Dermis lymphatic vessel endothelial cell (primary cell): ENCODE measurements around the gene CD160. TPM values are rescaled to one million over a fixed set of nuclear protein-coding genes. Genes with fewer than 3 reads are reported as not detected.

Experiments
- total RNA-seq: library from RNA; depleted of rRNA; stranded (reverse); fragments of >200 nt; gene quantifications from 2 replicates; pipeline ENCODE4 v1.2.1, GENCODE V29; 2014

CD160 gene, protein sequence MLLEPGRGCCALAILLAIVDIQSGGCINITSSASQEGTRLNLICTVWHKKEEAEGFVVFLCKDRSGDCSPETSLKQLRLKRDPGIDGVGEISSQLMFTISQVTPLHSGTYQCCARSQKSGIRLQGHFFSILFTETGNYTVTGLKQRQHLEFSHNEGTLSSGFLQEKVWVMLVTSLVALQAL
- total RNA-seq, result not detected in 2 replicates

DNA sequence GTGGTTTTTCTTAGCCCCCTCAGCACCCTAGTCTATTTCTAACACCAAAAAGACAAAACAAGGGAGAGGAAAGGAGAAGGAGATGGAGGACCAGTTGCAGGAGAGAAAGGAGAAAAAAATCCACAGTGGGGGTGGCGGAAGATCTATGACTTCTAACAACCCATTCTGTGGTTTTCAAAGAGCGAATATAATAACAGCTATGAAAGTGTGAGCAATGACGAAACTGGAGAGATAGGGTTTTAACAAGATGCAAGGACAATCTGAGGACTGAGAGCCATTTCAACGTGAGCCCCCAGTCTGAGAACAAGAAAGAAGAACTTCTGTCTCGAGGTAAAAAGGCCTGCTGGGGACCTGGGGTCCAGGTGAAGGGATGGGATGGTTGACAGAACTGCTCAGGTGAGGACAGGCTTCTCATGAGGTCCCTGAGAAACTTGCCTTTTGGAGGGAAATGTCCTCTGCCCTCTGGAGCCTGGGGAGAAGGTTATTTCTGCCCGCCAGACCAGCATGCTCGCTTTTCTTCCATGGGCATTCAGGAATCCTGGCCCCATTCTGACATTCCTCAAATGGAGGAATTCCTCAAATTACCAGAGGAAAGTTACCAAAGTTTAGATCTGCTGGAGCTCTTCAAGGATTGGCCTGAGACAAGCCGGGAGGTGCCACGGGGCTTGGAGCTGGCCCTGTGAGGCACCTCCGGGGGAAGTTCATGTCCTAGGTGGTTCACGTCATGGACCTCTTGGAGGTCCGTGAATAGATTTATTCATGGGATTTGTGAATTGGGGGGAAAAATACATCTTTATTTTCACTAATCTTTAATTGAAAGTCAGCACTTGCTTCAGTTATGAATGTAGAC lies at the start of gene CD160:
CD160 (plus strand) TSS at position 270 of the 850 bp plus-strand sequence. CDS start 8,829 bp downstream, outside the sequence.

DNA sequence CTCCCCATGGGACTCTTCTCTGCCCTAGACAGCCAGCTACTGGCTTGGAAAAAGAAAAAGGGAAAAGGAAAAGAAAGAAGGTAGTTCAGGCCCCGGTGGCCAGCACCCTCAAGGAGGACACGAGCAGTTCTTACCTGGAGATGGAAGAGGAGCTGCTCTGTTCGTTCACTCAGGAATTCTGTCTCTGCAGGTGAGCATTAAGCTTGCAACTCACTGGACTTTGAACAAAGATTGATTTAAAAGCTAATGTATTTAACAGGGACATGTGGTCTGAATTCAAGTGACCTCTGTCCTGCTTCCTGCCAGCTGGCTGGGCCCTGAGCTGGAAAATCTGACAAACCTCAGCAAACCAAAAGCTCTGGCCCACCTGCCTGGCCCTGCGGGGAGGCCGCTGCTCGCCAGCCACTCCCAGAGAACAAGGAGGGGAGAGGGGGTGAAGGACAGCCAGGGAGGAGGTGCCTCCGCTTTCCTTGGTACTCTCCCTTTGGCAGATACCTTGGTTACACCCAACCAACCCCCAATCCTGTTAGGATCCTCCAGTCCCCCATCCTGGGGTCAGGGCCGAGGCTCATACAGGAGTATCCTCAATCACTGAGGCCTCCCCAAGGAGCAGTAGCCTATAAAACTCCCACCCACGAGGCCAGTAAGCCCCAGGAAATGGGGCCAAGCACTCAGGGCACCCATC lies 12.0 kb upstream of the CD160 start, which contains the start of gene PDZK1:
PDZK1 (minus strand) TSS at position 186 of the 685 bp plus-strand sequence. CDS start 19,347 bp downstream, outside the sequence.

Other genes with a start within 250 kb of the CD160 start
- 18.3 and 22.3 TPM in 2 replicates for gene GPR89A, start 111.5 kb upstream of the CD160 start, total RNA-seq
- under 0.01 TPM in 1 of 2 replicates, not detected in the other for gene PDZK1, start 12.1 kb upstream of the CD160 start, total RNA-seq
- gene RNF115, start 104.6 kb downstream of the CD160 start, total RNA-seq, result 13.3 and 15.9 TPM in 2 replicates
- 22.4 and 24.6 TPM in 2 replicates for gene POLR3C, start 104.7 kb downstream of the CD160 start, total RNA-seq
- gene NUDT17, start 126.1 kb downstream of the CD160 start, total RNA-seq, result 2.6 and 3.0 TPM in 2 replicates
- 4.3 and 5.8 TPM in 2 replicates for gene PIAS3, start 139.6 kb downstream of the CD160 start, total RNA-seq
- gene ANKRD35, start 166.4 kb downstream of the CD160 start, total RNA-seq, result under 0.01 TPM in 1 of 2 replicates, not detected in the other
- gene ITGA10, start 190.6 kb downstream of the CD160 start, total RNA-seq, result 2.0 and 4.2 TPM in 2 replicates
- gene PEX11B, start 199.2 kb downstream of the CD160 start, total RNA-seq, result 28.9 and 30.9 TPM in 2 replicates
- 92.2 and 123 TPM in 2 replicates for gene RBM8A, start 208.0 kb downstream of the CD160 start, total RNA-seq
- 23.7 and 26.8 TPM in 2 replicates for gene LIX1L, start 238.5 kb downstream of the CD160 start, total RNA-seq
- gene ANKRD34A, start 245.1 kb downstream of the CD160 start, total RNA-seq, result under 0.01 TPM in 2 replicates
- gene POLR3GL, start 245.2 kb downstream of the CD160 start, total RNA-seq, result 15.8 and 16.8 TPM in 2 replicates